ENCODE results near the gene OR2C1. TPM values are rescaled to one million over a fixed set of nuclear protein-coding genes. Genes with fewer than 3 reads are reported as not detected.

The OR2C1 gene
- total RNA-seq, 1 donor from 2014 or later: not detected

GRCh38 chr16:3327514-3327913 is 28.2 kb upstream of the OR2C1 start:
- Mint-ChIP-seq H3K27ac (ENCODE audit: unreplicated experiment) (no peak overlapping the region), H3K9me3 (ENCODE audit: low read depth) (peaks cover 34% of the 10 kb centered on the region), H3K4me1 (ENCODE audit: low read depth) (no peaks in the 10 kb centered on the region), H3K4me3 (ENCODE audit: unreplicated experiment) (no peak overlapping the region), H3K27me3 (ENCODE audit: low read depth) (no peaks in the 10 kb centered on the region), H3K36me3 (ENCODE audit: low read depth) (peaks cover 1% of the 10 kb centered on the region)
- no peak for DNase-seq (ENCODE audit: low spot score)
- TF ChIP-seq, protein P1, sequence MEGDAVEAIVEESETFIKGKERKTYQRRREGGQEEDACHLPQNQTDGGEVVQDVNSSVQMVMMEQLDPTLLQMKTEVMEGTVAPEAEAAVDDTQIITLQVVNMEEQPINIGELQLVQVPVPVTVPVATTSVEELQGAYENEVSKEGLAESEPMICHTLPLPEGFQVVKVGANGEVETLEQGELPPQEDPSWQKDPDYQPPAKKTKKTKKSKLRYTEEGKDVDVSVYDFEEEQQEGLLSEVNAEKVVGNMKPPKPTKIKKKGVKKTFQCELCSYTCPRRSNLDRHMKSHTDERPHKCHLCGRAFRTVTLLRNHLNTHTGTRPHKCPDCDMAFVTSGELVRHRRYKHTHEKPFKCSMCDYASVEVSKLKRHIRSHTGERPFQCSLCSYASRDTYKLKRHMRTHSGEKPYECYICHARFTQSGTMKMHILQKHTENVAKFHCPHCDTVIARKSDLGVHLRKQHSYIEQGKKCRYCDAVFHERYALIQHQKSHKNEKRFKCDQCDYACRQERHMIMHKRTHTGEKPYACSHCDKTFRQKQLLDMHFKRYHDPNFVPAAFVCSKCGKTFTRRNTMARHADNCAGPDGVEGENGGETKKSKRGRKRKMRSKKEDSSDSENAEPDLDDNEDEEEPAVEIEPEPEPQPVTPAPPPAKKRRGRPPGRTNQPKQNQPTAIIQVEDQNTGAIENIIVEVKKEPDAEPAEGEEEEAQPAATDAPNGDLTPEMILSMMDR (IDR thresholded peaks at IDR 0.05): no peak

GRCh38 chr16:3328104-3328503 is 27.6 kb upstream of the OR2C1 start:
- no peak overlapping the region for H3K27ac Mint-ChIP-seq (ENCODE audit: unreplicated experiment)
- H3K9me3 Mint-ChIP-seq (ENCODE audit: low read depth): peaks cover 28% of the 10 kb centered on the region
- no peaks in the 10 kb centered on the region for H3K4me1 Mint-ChIP-seq (ENCODE audit: low read depth)
- DNase-seq (ENCODE audit: low spot score): no peak
- no peaks in the 10 kb centered on the region for H3K36me3 Mint-ChIP-seq (ENCODE audit: low read depth)
- H3K4me3 Mint-ChIP-seq (ENCODE audit: unreplicated experiment): no peak overlapping the region
- no peaks in the 10 kb centered on the region for H3K27me3 Mint-ChIP-seq (ENCODE audit: low read depth)
- TF ChIP-seq, protein P1 (IDR thresholded peaks at IDR 0.05): no peak

DNA sequence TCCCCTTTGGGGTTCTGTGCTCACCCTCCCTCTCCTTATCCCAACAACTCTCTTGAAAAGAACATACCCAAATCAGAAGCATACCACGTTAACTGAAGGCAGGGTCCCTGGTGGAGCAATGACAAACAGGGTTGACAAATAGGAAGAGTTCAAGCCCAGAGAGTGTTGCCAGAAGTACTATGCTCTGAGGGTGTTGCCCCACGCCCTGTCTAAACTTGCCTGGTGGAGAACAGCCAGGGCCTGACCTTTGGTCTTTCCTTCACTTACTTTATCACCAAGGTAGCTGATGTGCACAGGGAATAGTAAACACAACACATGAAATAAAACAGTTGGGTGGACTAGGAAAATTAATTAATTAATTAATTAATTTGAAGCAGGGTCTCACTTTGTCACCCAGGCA is 27.0 kb upstream of the OR2C1 start:
- H3K36me3 Mint-ChIP-seq (ENCODE audit: low read depth): no peaks in the 10 kb centered on the region
- no peak overlapping the region for H3K27ac Mint-ChIP-seq (ENCODE audit: unreplicated experiment)
- peaks cover 26% of the 10 kb centered on the region for H3K9me3 Mint-ChIP-seq (ENCODE audit: low read depth)
- no peak overlapping the region for H3K4me3 Mint-ChIP-seq (ENCODE audit: unreplicated experiment)
- no peak for DNase-seq (ENCODE audit: low spot score)
- H3K4me1 Mint-ChIP-seq (ENCODE audit: low read depth): no peaks in the 10 kb centered on the region
- TF ChIP-seq, protein P1 (IDR thresholded peaks at IDR 0.05): no peak
- no peaks in the 10 kb centered on the region for H3K27me3 Mint-ChIP-seq (ENCODE audit: low read depth)

GRCh38 chr16:3346041-3346440 is 9.6 kb upstream of the OR2C1 start:
- H3K9me3 Mint-ChIP-seq (ENCODE audit: low read depth): no peaks in the 10 kb centered on the region
- H3K4me3 Mint-ChIP-seq (ENCODE audit: unreplicated experiment): no peak overlapping the region
- no peaks in the 10 kb centered on the region for H3K4me1 Mint-ChIP-seq (ENCODE audit: low read depth)
- H3K36me3 Mint-ChIP-seq (ENCODE audit: low read depth): no peaks in the 10 kb centered on the region
- H3K27ac Mint-ChIP-seq (ENCODE audit: unreplicated experiment): no peak overlapping the region
- DNase-seq (ENCODE audit: low spot score): no peak
- H3K27me3 Mint-ChIP-seq (ENCODE audit: low read depth): peaks cover 12% of the 10 kb centered on the region
- TF ChIP-seq, protein P1 (IDR thresholded peaks at IDR 0.05): no peak

DNA sequence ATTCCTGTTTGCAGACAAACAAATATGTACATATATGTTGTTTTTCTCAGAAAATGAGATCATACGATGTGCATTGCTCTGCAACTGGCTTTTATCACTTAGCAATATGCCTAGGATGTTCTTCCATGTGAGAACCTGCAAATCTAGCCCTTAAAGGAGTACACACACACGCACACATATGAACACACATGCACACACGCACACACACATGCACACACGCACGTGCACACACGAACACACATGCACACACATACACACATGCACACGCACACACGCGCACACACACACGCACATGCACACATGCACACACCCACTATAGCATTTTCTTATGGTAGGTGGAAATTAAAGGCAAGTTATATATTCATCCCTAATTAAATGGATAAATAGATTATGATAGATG is 8.1 kb upstream of the OR2C1 start:
- DNase-seq (ENCODE audit: low spot score): no peak
- H3K27me3 Mint-ChIP-seq (ENCODE audit: low read depth): peaks cover 18% of the 10 kb centered on the region
- no peaks in the 10 kb centered on the region for H3K36me3 Mint-ChIP-seq (ENCODE audit: low read depth)
- H3K27ac Mint-ChIP-seq (ENCODE audit: unreplicated experiment): no peak overlapping the region
- TF ChIP-seq, protein P1 (IDR thresholded peaks at IDR 0.05): no peak
- H3K4me1 Mint-ChIP-seq (ENCODE audit: low read depth): no peaks in the 10 kb centered on the region
- H3K4me3 Mint-ChIP-seq (ENCODE audit: unreplicated experiment): no peak overlapping the region
- H3K9me3 Mint-ChIP-seq (ENCODE audit: low read depth): no peaks in the 10 kb centered on the region

Data from chondrocyte (in vitro differentiated cells).